Mesodermal cell (in vitro differentiated cells): ENCODE measurements around the gene CTNNB1.

ENCODE experiments used
- H3K27ac ChIP-seq: 2 replicates; pipeline ENCODE4 v1.7.0; 2013; ENCODE audit warnings: mild to moderate bottlenecking, low read depth, low read length, moderate library complexity; ENCODE audit not compliant: severe bottlenecking
- H3K36me3 ChIP-seq: 2 replicates; pipeline ENCODE4 v1.7.1; 2013; ENCODE audit warnings: mild to moderate bottlenecking, low read length, moderate library complexity; ENCODE audit not compliant: control insufficient read depth, insufficient read depth
- H3K4me1 ChIP-seq: one replicate; pipeline ENCODE4 v1.7.1; 2013; ENCODE audit warnings: mild to moderate bottlenecking, low read length; ENCODE audit not compliant: insufficient read depth, control insufficient read depth, poor library complexity, severe bottlenecking
- H3K4me3 ChIP-seq: 2 replicates; pipeline ENCODE4 v1.7.0; 2013; ENCODE audit warnings: low read length, control low read depth, mild to moderate bottlenecking; ENCODE audit not compliant: insufficient read depth, poor library complexity, severe bottlenecking; ENCODE audit errors: extremely low read depth
- H3K9me3 ChIP-seq: 2 replicates; pipeline ENCODE4 v1.7.1; 2013; ENCODE audit warnings: mild to moderate bottlenecking, low read length, moderate library complexity; ENCODE audit not compliant: control insufficient read depth
- WGBS, 2 experiments: methylation state at CpG; one replicate each; pipeline ENCODE4 v1.1.5; 2013; ENCODE audit warnings: missing lambda C conversion rate in 2 of 2; ENCODE audit not compliant: insufficient coverage in 2 of 2; 5-methylcytosine and 5-hydroxymethylcytosine counted together

Gene CTNNB1

GRCh38 chr3:41202834-41203345 lies 3.6 kb downstream of the CTNNB1 start:
- Histone ChIP-seq H3K4me3 (peak overlapping the region; percentile 82), H3K27ac (no peak overlapping the region), H3K4me1 (peaks cover 14% of the 10 kb centered on the region), H3K36me3 (peaks cover 16% of the 10 kb centered on the region), H3K9me3 (no peaks in the 10 kb centered on the region)

- no peak overlapping the region for H3K27ac ChIP-seq
- peaks cover 5% of the 10 kb centered on the region for H3K9me3 ChIP-seq
- H3K4me3 ChIP-seq: no peak overlapping the region
- peaks cover 14% of the 10 kb centered on the region for H3K4me1 ChIP-seq
- H3K36me3 ChIP-seq: peaks cover 28% of the 10 kb centered on the region
- 100% methylated on average over 1 of the region's 1 CpG; no CpG with 5 or more reads in 1 of the 2 experiments for WGBS, 2 experiments
These were observed 5.1 kb downstream of the CTNNB1 start for GRCh38 chr3:41204369-41204768.

GRCh38 chr3:41205591-41205990 lies 6.3 kb downstream of the CTNNB1 start:
- Histone ChIP-seq H3K9me3 (peaks cover 5% of the 10 kb centered on the region), H3K27ac (no peak overlapping the region), H3K4me1 (peaks cover 14% of the 10 kb centered on the region), H3K4me3 (no peak overlapping the region), H3K36me3 (peaks cover 40% of the 10 kb centered on the region)
- 84 to 89% methylated on average over 6 to 7 of the region's 9 CpGs for WGBS, 2 experiments

- 62 to 71% methylated on average over 1 of the region's 1 CpG for WGBS, 2 experiments
- no peak overlapping the region for H3K4me3 ChIP-seq
- no peak overlapping the region for H3K27ac ChIP-seq
- peaks cover 14% of the 10 kb centered on the region for H3K4me1 ChIP-seq
- peaks cover 45% of the 10 kb centered on the region for H3K36me3 ChIP-seq
- H3K9me3 ChIP-seq: peaks cover 5% of the 10 kb centered on the region
These were observed 8.1 kb downstream of the CTNNB1 start for GRCh38 chr3:41207355-41207754.

- no peak overlapping the region for H3K27ac ChIP-seq
- peaks cover 14% of the 10 kb centered on the region for H3K4me1 ChIP-seq
- H3K4me3 ChIP-seq: no peak overlapping the region
- peaks cover 5% of the 10 kb centered on the region for H3K9me3 ChIP-seq
- peaks cover 45% of the 10 kb centered on the region for H3K36me3 ChIP-seq
- WGBS, 2 experiments: 95 to 97% methylated on average over 6 to 7 of the region's 7 CpGs
These were observed 9.4 kb downstream of the CTNNB1 start for GRCh38 chr3:41208507-41209220.

GRCh38 chr3:41209646-41210045 lies 10.3 kb downstream of the CTNNB1 start:
- Histone ChIP-seq H3K4me3 (no peak overlapping the region), H3K36me3 (peaks cover 40% of the 10 kb centered on the region), H3K27ac (no peak overlapping the region), H3K9me3 (peaks cover 5% of the 10 kb centered on the region), H3K4me1 (peaks cover 8% of the 10 kb centered on the region)
- WGBS, 2 experiments: 100% methylated on average over 2 of the region's 5 CpGs; no CpG with 5 or more reads in 1 of the 2 experiments

- Histone ChIP-seq H3K9me3 (peaks cover 5% of the 10 kb centered on the region), H3K27ac (no peak overlapping the region), H3K4me1 (peaks cover 11% of the 10 kb centered on the region), H3K4me3 (no peak overlapping the region), H3K36me3 (peaks cover 35% of the 10 kb centered on the region)
- WGBS, 2 experiments: 87 to 93% methylated on average over 5 of the region's 5 CpGs
These were observed 11.7 kb downstream of the CTNNB1 start for GRCh38 chr3:41210966-41211365.

- Histone ChIP-seq H3K4me3 (no peak overlapping the region), H3K27ac (no peak overlapping the region), H3K36me3 (peaks cover 35% of the 10 kb centered on the region), H3K4me1 (peaks cover 5% of the 10 kb centered on the region), H3K9me3 (peaks cover 5% of the 10 kb centered on the region)
- WGBS, 2 experiments: no CpG with 5 or more reads among the region's 2 CpGs
These were observed 12.8 kb downstream of the CTNNB1 start for GRCh38 chr3:41212088-41212487.

- no peak overlapping the region for H3K4me3 ChIP-seq
- peaks cover 5% of the 10 kb centered on the region for H3K9me3 ChIP-seq
- peaks cover 26% of the 10 kb centered on the region for H3K36me3 ChIP-seq
- peaks cover 5% of the 10 kb centered on the region for H3K4me1 ChIP-seq
- no CpG with 5 or more reads among the region's 2 CpGs for WGBS, 2 experiments
- H3K27ac ChIP-seq: no peak overlapping the region
These were observed 14.3 kb downstream of the CTNNB1 start for GRCh38 chr3:41213588-41213987.

GRCh38 chr3:41216422-41216821 lies 17.1 kb downstream of the CTNNB1 start:
- WGBS, 2 experiments: no CpG with 5 or more reads among the region's 2 CpGs
- peaks cover 5% of the 10 kb centered on the region for H3K4me1 ChIP-seq

GRCh38 chr3:41216993-41217392 lies 17.7 kb downstream of the CTNNB1 start:
- Histone ChIP-seq H3K9me3 (no peaks in the 10 kb centered on the region), H3K36me3 (peaks cover 7% of the 10 kb centered on the region), H3K27ac (no peak overlapping the region), H3K4me1 (peaks cover 5% of the 10 kb centered on the region), H3K4me3 (no peak overlapping the region)
- 83 to 88% methylated on average over 1 of the region's 1 CpG for WGBS, 2 experiments

More at GRCh38 chr3:41216422-41216821, 17.1 kb downstream of the CTNNB1 start:
- no peak overlapping the region for H3K4me3 ChIP-seq
- no peaks in the 10 kb centered on the region for H3K9me3 ChIP-seq
- no peak overlapping the region for H3K27ac ChIP-seq
- peaks cover 5% of the 10 kb centered on the region for H3K36me3 ChIP-seq
